K562 (cell line): Measurements from ENCODE around the gene RAPSN. TPM values are rescaled to one million over a fixed set of nuclear protein-coding genes. Genes with fewer than 3 reads are reported as not detected.
A peak's percentile ranks its signal among the peaks of the same experiment; 100 is the strongest.

Experiments used
- ATAC-seq: fragments of 200-7000 bp; cut with Tn5 transposase; 3 replicates; pipeline ENCODE4 v1.9.1; 2020; ENCODE audit warnings: moderate library complexity
- BruUV-seq: library from RNA; stranded (reverse); fragments of 400-500 nt; replicated peaks from 2 replicates; lab custom pipeline; 2021; lab: Mats Ljungman, UMichigan
- CTCF ChIA-PET: fragments of 300-600 bp; formaldehyde crosslinking; extraction: SDS; loops from one replicate; lab custom pipeline; 2021; ENCODE audit warnings: low intra/inter-chr PET ratio; lab: Yijun Ruan, JAX
- POLR2A ChIA-PET: fragments of 300-600, 350-650 bp; sonication (Branson Sonifier 250); formaldehyde crosslinking; extraction: SDS; loops from one replicate; lab custom pipeline; 2021; ENCODE audit warnings: antibody characterized with exemption, inconsistent platforms; lab: Yijun Ruan, JAX
- DNase-seq, 4 experiments: peaks; one replicate each; pipeline versions ENCODE4 v3.0.0 to v3.0.0-alpha.2; 2011 to 2018; ENCODE audit warnings: low spot score in 3 of 4, mixed read lengths in 3 of 4; ENCODE audit errors: extremely low read depth in 1 of 4
- FAIRE-seq: peaks from 2 replicates; lab custom pipeline; 2011; peaks lifted over from hg19 to GRCh38; lab: Jason Lieb, UNC
- H2AFZ ChIP-seq: 2 replicates; pipeline ENCODE4 v1.6.0; 2011; ENCODE audit warnings: low read depth, low read length, control low read depth, inconsistent platforms
- H3K27ac ChIP-seq: fragments of 200-600 bp; 3 replicates; pipeline ENCODE4 v1.8.0; 2011; ENCODE audit warnings: low read depth, mild to moderate bottlenecking, control low read depth, inconsistent platforms, low read length, moderate library complexity, mixed read lengths; ENCODE audit errors: extremely low read depth
- H3K27me3 ChIP-seq, 2 experiments: fragments of 300-600 bp in 1 of 2; 2 replicates in 1 of 2; 3 replicates in 1 of 2; pipeline versions ENCODE4 v1.6.0 to v1.8.0; 2011; ENCODE audit warnings: inconsistent platforms in 2 of 2, low read length in 2 of 2, mild to moderate bottlenecking in 1 of 2, mixed read lengths in 1 of 2, moderate library complexity in 1 of 2; ENCODE audit not compliant: control insufficient read depth in 2 of 2, insufficient read depth in 2 of 2
- H3K36me3 ChIP-seq: fragments of 300-600 bp; 3 replicates; pipeline ENCODE4 v1.8.0; 2011; ENCODE audit warnings: mild to moderate bottlenecking, low read length, inconsistent platforms; ENCODE audit not compliant: control insufficient read depth, insufficient read depth
- H3K4me1 ChIP-seq, 2 experiments: fragments of 200-600 bp in 1 of 2; replicated peaks in 1 of 2; 2 replicates in 1 of 2; 3 replicates in 1 of 2; pipeline versions ENCODE4 v1.5.1 to v1.8.0; 2011; ENCODE audit warnings: inconsistent platforms in 2 of 2, low read length in 2 of 2, mild to moderate bottlenecking in 1 of 2, mixed read lengths in 1 of 2, moderate library complexity in 1 of 2; ENCODE audit not compliant: control insufficient read depth in 2 of 2, insufficient read depth in 2 of 2
- H3K4me2 ChIP-seq: 2 replicates; pipeline ENCODE4 v1.6.1; 2011; ENCODE audit warnings: low read length, control low read depth, inconsistent platforms, mixed read lengths; ENCODE audit not compliant: insufficient read depth
- H3K4me3 ChIP-seq: fragments of 200-600 bp; sonication (generic), shearing (Covaris generic); 2 replicates; pipeline ENCODE4 v1.5.1; 2016; ENCODE audit warnings: control low read depth, inconsistent platforms
- H3K79me2 ChIP-seq: fragments of 200-600 bp; 3 replicates; pipeline ENCODE4 v1.8.0; 2011; ENCODE audit warnings: low read length, inconsistent platforms; ENCODE audit not compliant: control insufficient read depth, insufficient read depth
- H3K9ac ChIP-seq, 2 experiments: 2 replicates each; pipeline versions ENCODE4 v1.6.0 to v1.6.1; 2011; ENCODE audit warnings: low read depth in 2 of 2, low read length in 2 of 2, control low read depth in 1 of 2, inconsistent platforms in 1 of 2, mild to moderate bottlenecking in 1 of 2, mixed read lengths in 1 of 2; ENCODE audit not compliant: insufficient read depth in 1 of 2
- H3K9me1 ChIP-seq: one replicate; pipeline ENCODE4 v1.6.0; 2011; ENCODE audit warnings: inconsistent platforms, mild to moderate bottlenecking, low read length, moderate library complexity; ENCODE audit not compliant: control insufficient read depth, insufficient read depth
- H3K9me3 ChIP-seq: replicated peaks from 2 replicates; pipeline ENCODE4 v1.5.1; 2011; ENCODE audit warnings: low read depth, low read length, inconsistent platforms; ENCODE audit not compliant: control insufficient read depth, insufficient read depth
- H4K20me1 ChIP-seq: replicated peaks from 2 replicates; pipeline ENCODE4 v1.6.1; 2011; ENCODE audit warnings: low read length, inconsistent platforms, mixed read lengths; ENCODE audit not compliant: control insufficient read depth, insufficient read depth
- ETV1 ChIP-seq: fragments of 450-650 bp; conservative IDR thresholded peaks from 2 replicates; pipeline ENCODE4 v1.6.1; 2016; ENCODE audit warnings: missing genetic modification characterization, control low read depth, low read depth, missing compliant biosample characterization
- HDAC6 ChIP-seq: IDR thresholded peaks from 2 replicates; pipeline ENCODE4 v1.6.1; 2012; ENCODE audit warnings: low read depth, mild to moderate bottlenecking, control low read depth, inconsistent platforms, low read length, moderate library complexity
- ID3 ChIP-seq, 2 experiments: fragments of 250-450 bp in 1 of 2; fragments of 450-650 bp in 1 of 2; sonication (Bioruptor Pico) in 1 of 2; IDR thresholded peaks; 2 replicates each; pipeline versions ENCODE4 v1.6.1 to v1.8.0; 2016 to 2021; ENCODE audit warnings: mild to moderate bottlenecking in 2 of 2, moderate library complexity in 2 of 2, missing compliant biosample characterization in 1 of 2, missing genetic modification characterization in 1 of 2
- MBD1 ChIP-seq: fragments of 250-450 bp; sonication (Bioruptor Pico); IDR thresholded peaks from 2 replicates; pipeline ENCODE4 v1.8.0; 2022; ENCODE audit warnings: inconsistent platforms
- NELFE ChIP-seq: IDR thresholded peaks from 2 replicates; pipeline ENCODE4 v1.6.1; 2011; ENCODE audit warnings: mild to moderate bottlenecking; ENCODE audit not compliant: insufficient read depth, insufficient read length
- PHF8 ChIP-seq: fragments of 200-600 bp; sonication (generic); IDR thresholded peaks from 2 replicates; pipeline ENCODE4 v1.6.1; 2012; ENCODE audit warnings: mixed run types, mild to moderate bottlenecking, inconsistent platforms, low read length, moderate library complexity, borderline replicate concordance
- POLR2A ChIP-seq: fragments of 450-650 bp; conservative IDR thresholded peaks from 2 replicates; pipeline ENCODE4 v1.6.1; 2016
- PRPF4 ChIP-seq: fragments of 200-400 bp; formaldehyde crosslinking; IDR thresholded peaks from one replicate; pipeline ENCODE4 v1.6.1; 2017; ENCODE audit warnings: low read length, low read depth, mild to moderate bottlenecking; ENCODE audit not compliant: insufficient read depth, poor library complexity, severe bottlenecking
- RB1 ChIP-seq: fragments of 450-650 bp; IDR thresholded peaks from 2 replicates; pipeline ENCODE4 v1.6.1; 2017; ENCODE audit warnings: low read depth, mild to moderate bottlenecking
- SIRT6 ChIP-seq: IDR thresholded peaks from one replicate; pipeline ENCODE4 v1.6.1; 2012; ENCODE audit warnings: low read depth, mild to moderate bottlenecking, control low read depth, inconsistent platforms, low read length, moderate library complexity
- SOX6 ChIP-seq: fragments of 450-650 bp; IDR thresholded peaks from 2 replicates; pipeline ENCODE4 v1.6.1; 2014; ENCODE audit warnings: mild to moderate bottlenecking
- YY1 ChIP-seq, 3 experiments: IDR thresholded peaks; 2 replicates each; pipeline ENCODE4 v1.6.1; 2011; ENCODE audit warnings: low read length in 2 of 3, mild to moderate bottlenecking in 2 of 3, moderate library complexity in 2 of 3, borderline replicate concordance in 1 of 3, control low read depth in 1 of 3, low read depth in 1 of 3; ENCODE audit not compliant: insufficient read depth in 3 of 3, insufficient replicate concordance in 2 of 3, control insufficient read depth in 1 of 3, insufficient read length in 1 of 3; ENCODE audit errors: extremely low read depth in 1 of 3
- ZNF23 ChIP-seq: fragments of 250-450 bp; sonication (Bioruptor Pico); IDR thresholded peaks from 2 replicates; pipeline ENCODE4 v1.4.0; 2020; ENCODE audit warnings: mild to moderate bottlenecking
- ZNF280B ChIP-seq: fragments of 250-450 bp; sonication (Bioruptor Pico); IDR thresholded peaks from 2 replicates; pipeline ENCODE4 v1.5.1; 2021; ENCODE audit warnings: mild to moderate bottlenecking
- ZNF436 ChIP-seq: fragments of 250-450, 450-650 bp; sonication (Bioruptor Pico); formaldehyde crosslinking; IDR thresholded peaks from 2 replicates; pipeline ENCODE4 v1.7.0; 2020; ENCODE audit warnings: mild to moderate bottlenecking
- ZNF511 ChIP-seq: sonication (generic); formaldehyde crosslinking; IDR thresholded peaks from 2 replicates; pipeline ENCODE4 v1.8.0; 2022; ENCODE audit warnings: mild to moderate bottlenecking, missing genetic modification reagents
- WGBS: fragments of 100-300 bp; shearing (Covaris generic); methylation state at CpG from one replicate; pipeline ENCODE4 v1.1.6; 2016; ENCODE audit warnings: low coverage, mixed read lengths; ENCODE audit not compliant: insufficient coverage; ENCODE audit errors: missing lambda C conversion rate; 5-methylcytosine and 5-hydroxymethylcytosine counted together
- in situ Hi-C: fragments of 300-500 bp; cut with MboI; formaldehyde crosslinking; loops from 4 replicates; pipeline ENCODE4 v1.15.0; 2018; ENCODE audit warnings: inconsistent platforms, mixed read lengths
- intact Hi-C: fragments of 100-400 bp; cut with micrococcal nuclease; formaldehyde crosslinking; loops from 2 replicates; pipeline ENCODE4 v1.14.2; 2022
- polyA plus RNA-seq, 8 experiments: library from polyadenylated mRNA; depleted of rRNA in 4 of 8; stranded (reverse) in 5 of 8; unstranded in 3 of 8; fragments of >200 nt; fragmentation: Nextera tagmentation in 2 of 8; fragmentation: Illumina TruSeq in 1 of 8; extraction: Ambion mirVana in 2 of 8; extraction: Trizol in 1 of 8; gene quantifications; 2 replicates each; pipeline versions ENCODE4 v1.2.1 to v1.2.3, GENCODE V29; 2011 to 2014; ENCODE audit warnings: inconsistent platforms in 1 of 8, missing spikeins in 1 of 8
- total RNA-seq, 7 experiments: library from RNA; depleted of rRNA in 6 of 7; stranded (reverse); fragments of >200 nt in 6 of 7; fragmentation: Illumina TruSeq in 2 of 7; extraction: Trizol in 2 of 7; gene quantifications; 2 replicates each; pipeline versions ENCODE4 v1.2.1 to v1.2.3, GENCODE V29; 2011 to 2021; ENCODE audit warnings: low replicate concordance in 1 of 7

The RAPSN gene
- total and polyA plus RNA-seq, 9 of the 15 experiments (the other 6 are each of a cell fraction or from before 2014, with no cell fraction given): 0.06 to 0.11 TPM; not detected in 7

DNA sequence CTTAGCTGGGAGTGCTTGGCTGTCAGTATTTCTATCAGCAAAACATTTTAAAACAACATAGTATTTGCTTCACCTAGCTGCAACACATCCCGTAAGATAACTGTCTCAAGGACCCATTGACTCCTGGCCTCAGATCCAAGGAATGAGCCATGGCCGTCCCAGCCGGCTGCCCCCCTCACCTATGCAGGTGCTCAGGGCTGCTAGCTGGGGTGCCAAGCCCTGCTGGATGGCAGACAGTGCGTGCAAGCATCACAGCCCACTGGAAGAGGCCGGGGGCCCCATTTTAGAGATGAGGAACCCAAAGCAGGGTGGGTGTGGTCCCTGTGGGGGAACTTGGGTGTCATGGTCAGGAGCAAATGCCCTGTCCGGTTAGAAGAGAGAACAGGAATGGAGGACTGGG lies 31.2 kb downstream of the RAPSN start:
- FAIRE-seq (no peak), DNase-seq (no peak), ATAC-seq (peak; percentile 1; the same call in 1 of the 3 replicates)
- no peaks in the 10 kb centered on the region for H3K79me2 ChIP-seq
- WGBS: 93% methylated on average over 5 of the region's 6 CpGs
- in situ Hi-C loops (no loop called here), intact Hi-C loops (no loop called here)
- no TSS peak for BruUV-seq
- H3K27ac ChIP-seq: no peak overlapping the region
- H3K9me1 ChIP-seq: peaks cover 10% of the 10 kb centered on the region
- H3K27me3 ChIP-seq: no peaks in the 10 kb centered on the region
- H3K4me2 ChIP-seq: no peak overlapping the region
- H3K4me1 ChIP-seq: peaks cover 0 to 43% of the 10 kb centered on the region in 2 experiments; a peak in 2 of 5 replicates
- no peak overlapping the region for H2AFZ ChIP-seq
- no peak overlapping the region for H3K4me3 ChIP-seq
- H4K20me1 ChIP-seq: peaks cover 9% of the 10 kb centered on the region; the same call in 1 of the 2 replicates
- peaks cover 50% of the 10 kb centered on the region for H3K36me3 ChIP-seq
- no peaks in the 10 kb centered on the region for H3K9me3 ChIP-seq
- ChIA-PET POLR2A (interaction anchor here (0.6 to 2.1 kb wide), 8 partner anchors 9 to 160 kb away, joined by 3 to 16 read pairs (median 3); partner anchors contain the start of genes NR1H3, PSMC3 and SLC39A13), CTCF (no interaction called here)
- 0 out of 4 replicates have a peak overlapping the region, but pooled peaks of 1 of the 2 experiments have one; percentile 48 for H3K9ac ChIP-seq
- TF ChIP-seq SOX6: no peak
- no peak for TF ChIP-seq ZNF280B (CRISPR knock-in tag)
- TF ChIP-seq POLR2A: peak; percentile 31; the same call in 1 of the 2 replicates
- TF ChIP-seq ID3 (CRISPR knock-in tag; IDR thresholded peaks at IDR 0.05): no peak
- no peak for TF ChIP-seq ID3 (tag; IDR thresholded peaks at IDR 0.05)
- TF ChIP-seq YY1 (IDR thresholded peaks at IDR 0.05; ENCODE audit: borderline replicate concordance in 1 of 3, control insufficient read depth in 1 of 3, extremely low read depth in 1 of 3, insufficient read depth in 3 of 3, insufficient read length in 1 of 3, insufficient replicate concordance in 2 of 3, low read depth in 1 of 3, low read length in 2 of 3): no peak
- no peak for TF ChIP-seq RB1
- no peak for TF ChIP-seq ZNF511 (CRISPR knock-in tag)
- no peak for TF ChIP-seq NELFE
- no peak for TF ChIP-seq SIRT6
- TF ChIP-seq PHF8: no peak
- no peak for TF ChIP-seq HDAC6
- TF ChIP-seq ZNF436 (CRISPR knock-in tag): no peak
- no peak for TF ChIP-seq MBD1 (CRISPR knock-in tag)
- TF ChIP-seq PRPF4: no peak
- no peak for TF ChIP-seq ETV1 (tag)
- TF ChIP-seq ZNF23: no peak
